ENCODE results near the gene QRICH2. TPM values are rescaled to one million over a fixed set of nuclear protein-coding genes. Genes with fewer than 3 reads are reported as not detected.
A peak's percentile ranks its signal among the peaks of the same experiment; 100 is the strongest.

Gene QRICH2
- total RNA-seq, 4 donors from 2014 or later, result 0.59 to 2.4 (median 1.1) TPM

- DNase-seq, result no peak
- in situ Hi-C loops (cut with MboI; ENCODE audit: low sequenced_read_pairs in 4 of 4) (no loop called here), intact Hi-C loops (cut with DNase I; ENCODE audit: low total_unique reads) (loop anchor here (5.0 kb wide), 1 partner anchor 133 kb away; the partner anchor contains the start of gene FOXJ1)
Observed at GRCh38 chr17:76275382-76276068, 32.6 kb downstream of the QRICH2 start.

GRCh38 chr17:76274112-76274956 lies 33.7 kb downstream of the QRICH2 start:
- TF ChIP-seq POLR2A (IDR thresholded peaks at IDR 0.05), result no peak
- TF ChIP-seq, protein P1, sequence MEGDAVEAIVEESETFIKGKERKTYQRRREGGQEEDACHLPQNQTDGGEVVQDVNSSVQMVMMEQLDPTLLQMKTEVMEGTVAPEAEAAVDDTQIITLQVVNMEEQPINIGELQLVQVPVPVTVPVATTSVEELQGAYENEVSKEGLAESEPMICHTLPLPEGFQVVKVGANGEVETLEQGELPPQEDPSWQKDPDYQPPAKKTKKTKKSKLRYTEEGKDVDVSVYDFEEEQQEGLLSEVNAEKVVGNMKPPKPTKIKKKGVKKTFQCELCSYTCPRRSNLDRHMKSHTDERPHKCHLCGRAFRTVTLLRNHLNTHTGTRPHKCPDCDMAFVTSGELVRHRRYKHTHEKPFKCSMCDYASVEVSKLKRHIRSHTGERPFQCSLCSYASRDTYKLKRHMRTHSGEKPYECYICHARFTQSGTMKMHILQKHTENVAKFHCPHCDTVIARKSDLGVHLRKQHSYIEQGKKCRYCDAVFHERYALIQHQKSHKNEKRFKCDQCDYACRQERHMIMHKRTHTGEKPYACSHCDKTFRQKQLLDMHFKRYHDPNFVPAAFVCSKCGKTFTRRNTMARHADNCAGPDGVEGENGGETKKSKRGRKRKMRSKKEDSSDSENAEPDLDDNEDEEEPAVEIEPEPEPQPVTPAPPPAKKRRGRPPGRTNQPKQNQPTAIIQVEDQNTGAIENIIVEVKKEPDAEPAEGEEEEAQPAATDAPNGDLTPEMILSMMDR (IDR thresholded peaks at IDR 0.05 in 4 of 5, conservative IDR thresholded peaks at IDR 0.05 in 1 of 5), result no peak
- peak overlapping the region; percentile 90 to 98 (median 95) for H3K27ac ChIP-seq
- in situ Hi-C loops (cut with MboI; ENCODE audit: low sequenced_read_pairs in 4 of 4), result no loop called here
- no peaks in the 10 kb centered on the region for H3K9me3 ChIP-seq
- ATAC-seq (no peak), DNase-seq (no peak)
- no peaks in the 10 kb centered on the region for H3K36me3 ChIP-seq
- H3K27me3 ChIP-seq, result no peaks in the 10 kb centered on the region
- no peak overlapping the region for H3K4me3 ChIP-seq
- intact Hi-C loops (cut with DNase I; ENCODE audit: low total_unique reads), result no loop called here
- H3K4me1 ChIP-seq, result peaks cover 38 to 43% of the 10 kb centered on the region in 2 donors

More at GRCh38 chr17:76275382-76276068, 32.6 kb downstream of the QRICH2 start:
- H3K27ac ChIP-seq, result peak overlapping the region; percentile 43 to 98 (median 92)
- no peak for TF ChIP-seq POLR2A (IDR thresholded peaks at IDR 0.05)
- TF ChIP-seq, protein P1 (IDR thresholded peaks at IDR 0.05 in 4 of 5, conservative IDR thresholded peaks at IDR 0.05 in 1 of 5), result no peak
- peaks cover 32 to 35% of the 10 kb centered on the region in 2 donors for H3K4me1 ChIP-seq
- H3K36me3 ChIP-seq, result no peaks in the 10 kb centered on the region
- ATAC-seq, result no peak
- H3K4me3 ChIP-seq, result no peak overlapping the region
- H3K27me3 ChIP-seq, result no peaks in the 10 kb centered on the region
- H3K9me3 ChIP-seq, result no peaks in the 10 kb centered on the region

DNA sequence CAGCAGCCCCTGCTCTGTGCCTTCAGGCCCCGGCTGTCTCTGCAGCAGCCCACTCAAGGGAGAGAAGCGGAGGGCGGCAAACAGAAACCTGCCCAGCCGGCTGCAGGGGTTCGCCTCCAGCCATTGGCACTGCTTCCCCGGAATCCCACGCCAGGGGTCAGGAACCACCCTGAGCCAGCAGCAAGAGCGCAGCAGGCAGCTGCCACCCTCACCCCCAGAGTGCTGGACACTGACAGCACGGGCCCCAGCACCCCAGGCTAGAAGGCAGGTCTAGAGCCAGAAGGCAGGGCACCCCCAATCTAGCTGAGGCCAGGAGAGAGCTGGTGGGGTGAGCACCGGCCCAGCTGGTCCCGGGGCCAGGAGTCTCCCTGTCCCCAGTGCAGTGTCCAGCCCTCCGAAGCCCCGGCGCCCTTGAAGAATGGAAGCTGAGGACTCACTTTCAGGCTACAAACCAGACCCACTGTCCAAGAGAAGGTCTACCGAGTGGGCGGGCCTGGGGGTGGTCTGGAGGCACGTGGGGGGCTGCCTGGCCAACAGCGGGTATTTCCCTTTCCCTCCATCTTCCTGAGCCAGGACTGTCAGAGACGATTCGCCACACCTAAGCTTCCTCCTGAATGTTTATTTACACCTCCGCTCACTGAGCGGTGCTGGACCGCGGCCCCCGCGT lies 34.5 kb downstream of the QRICH2 start:
- Histone ChIP-seq H3K4me1 (peaks cover 40 to 45% of the 10 kb centered on the region in 2 donors), H3K9me3 (no peaks in the 10 kb centered on the region), H3K27ac (peak overlapping the region; percentile 90 to 98 (median 95)), H3K36me3 (no peaks in the 10 kb centered on the region), H3K27me3 (no peaks in the 10 kb centered on the region), H3K4me3 (no peak overlapping the region)
- TF ChIP-seq, protein P1 (IDR thresholded peaks at IDR 0.05 in 4 of 5, conservative IDR thresholded peaks at IDR 0.05 in 1 of 5), result no peak
- no peak for TF ChIP-seq POLR2A (IDR thresholded peaks at IDR 0.05)
- DNase-seq, result no peak
- in situ Hi-C loops (cut with MboI; ENCODE audit: low sequenced_read_pairs in 4 of 4) (no loop called here), intact Hi-C loops (cut with DNase I; ENCODE audit: low total_unique reads) (no loop called here)
- ATAC-seq, result no peak

DNA sequence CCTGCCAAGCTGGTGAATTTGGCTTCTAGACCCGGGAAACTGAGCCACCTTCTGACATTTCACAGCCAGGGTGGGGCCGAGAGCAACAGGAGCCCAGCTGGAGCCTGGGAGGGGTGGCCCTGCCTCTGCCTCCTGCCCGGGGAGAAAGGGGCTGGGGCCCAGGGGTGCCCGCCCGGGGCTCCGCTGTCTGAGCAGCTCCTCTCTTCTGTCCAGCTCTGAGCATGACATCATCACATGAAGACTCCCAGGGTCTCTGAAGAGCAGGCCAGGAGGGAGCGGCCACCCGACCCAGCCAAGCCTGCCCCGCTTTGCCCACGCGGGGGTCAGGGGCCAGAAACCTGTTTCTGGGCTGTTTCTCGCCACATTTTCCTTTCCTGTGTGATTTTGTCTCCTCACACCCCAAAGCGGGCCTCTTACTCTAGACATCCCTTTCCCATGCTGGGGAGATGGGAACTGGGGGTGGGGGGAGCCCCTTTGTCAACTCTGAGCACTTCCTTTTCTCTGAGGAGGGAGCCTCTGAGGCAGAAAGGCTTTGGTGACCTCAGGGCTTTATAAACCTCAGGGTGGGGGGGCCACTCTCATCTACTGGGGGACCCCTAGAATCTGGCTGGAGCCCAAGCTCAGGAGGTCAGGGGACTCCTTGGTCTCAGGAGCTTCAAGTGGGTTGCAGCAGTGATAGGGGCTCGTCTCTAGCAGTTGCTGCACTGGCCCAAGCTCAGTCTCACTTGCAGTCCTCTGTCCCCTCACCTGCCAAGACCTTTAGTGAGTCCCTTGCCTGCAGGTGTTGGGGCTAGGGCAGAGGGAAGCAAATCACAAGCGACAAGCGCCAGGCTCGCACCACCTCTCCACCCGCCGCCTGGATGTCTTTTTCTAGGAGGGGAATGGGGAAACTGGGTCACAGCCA lies 35.3 kb downstream of the QRICH2 start:
- ATAC-seq (no peak), DNase-seq (peak in 1 of 2 donors; percentile 64)
- TF ChIP-seq, protein P1 (IDR thresholded peaks at IDR 0.05 in 4 of 5, conservative IDR thresholded peaks at IDR 0.05 in 1 of 5), result no peak
- no peak for TF ChIP-seq POLR2A (IDR thresholded peaks at IDR 0.05)
- peak overlapping the region in 2 of 4 donors; percentile 37 to 41 for H3K4me3 ChIP-seq
- in situ Hi-C loops (cut with MboI; ENCODE audit: low sequenced_read_pairs in 4 of 4), result no loop called here
- no peaks in the 10 kb centered on the region for H3K27me3 ChIP-seq
- intact Hi-C loops (cut with DNase I; ENCODE audit: low total_unique reads), result no loop called here
- H3K9me3 ChIP-seq, result no peaks in the 10 kb centered on the region
- peaks cover 48 to 53% of the 10 kb centered on the region in 2 donors for H3K4me1 ChIP-seq
- H3K36me3 ChIP-seq, result no peaks in the 10 kb centered on the region
- H3K27ac ChIP-seq, result peak overlapping the region; percentile 90 to 98 (median 95)
